Gastrocnemius medialis (tissue), 4 donors: ENCODE results near the gene PATZ1.

Source experiments
- CTCF ChIP-seq, 5 experiments: fragments of 450-650 bp in 3 of 5; fragments of 200-600 bp in 2 of 5; sonication (generic) in 2 of 5; IDR thresholded peaks in 4 of 5; conservative IDR thresholded peaks in 1 of 5; 1 replicate in 4 of 5; 2 replicates in 1 of 5; pipeline ENCODE4 v1.5.1; 2016 to 2019; ENCODE audit warnings: antibody characterized with exemption in 5 of 5, mild to moderate bottlenecking in 3 of 5, moderate library complexity in 3 of 5
- POLR2A ChIP-seq, 2 donors: fragments of 450-650 bp; IDR thresholded peaks; one replicate each; pipeline ENCODE4 v1.6.1; 2017; ENCODE audit warnings: antibody characterized with exemption in 2 of 2, mild to moderate bottlenecking in 2 of 2, moderate library complexity in 2 of 2

- TF ChIP-seq CTCF (IDR thresholded peaks at IDR 0.05 in 4 of 5, conservative IDR thresholded peaks at IDR 0.05 in 1 of 5) (no peak), POLR2A (IDR thresholded peaks at IDR 0.05) (no peak)
Measured at GRCh38 chr22:31361743-31362142, 15.6 kb upstream of the PATZ1 start.
